MM.1S (cell line): ENCODE measurements around the gene STK32B.

Experiments used
- DNase-seq: peaks from one replicate; pipeline ENCODE4 v3.0.0-alpha.2; 2015
- H2AFZ ChIP-seq: fragments of 300-600 bp; sonication (generic); 2 replicates; pipeline ENCODE4 v1.6.0; 2016; ENCODE audit warnings: antibody characterized with exemption, low read length
- H3F3A ChIP-seq: fragments of 300-600 bp; sonication (generic); 2 replicates; pipeline ENCODE4 v1.6.1; 2016; ENCODE audit warnings: mild to moderate bottlenecking, antibody characterized with exemption, low read length, moderate library complexity, mixed read lengths; ENCODE audit not compliant: insufficient read depth
- H3K27ac ChIP-seq: fragments of 300-600 bp; sonication (generic); 2 replicates; pipeline ENCODE4 v1.5.1; 2016; ENCODE audit warnings: mild to moderate bottlenecking, low read length
- H3K27me3 ChIP-seq: fragments of 300-600 bp; sonication (generic); replicated peaks from 2 replicates; pipeline ENCODE4 v1.6.0; 2016; ENCODE audit warnings: low read length; ENCODE audit not compliant: insufficient read depth
- H3K36me3 ChIP-seq: fragments of 300-600 bp; sonication (generic); replicated peaks from 2 replicates; pipeline ENCODE4 v1.6.1; 2016; ENCODE audit warnings: mild to moderate bottlenecking, low read length, mixed read lengths; ENCODE audit not compliant: insufficient read depth
- H3K4me1 ChIP-seq: fragments of 300-600 bp; sonication (generic); 2 replicates; pipeline ENCODE4 v1.6.1; 2016; ENCODE audit warnings: low read length, mixed read lengths
- H3K4me2 ChIP-seq: fragments of 300-600 bp; sonication (generic); 2 replicates; pipeline ENCODE4 v1.6.0; 2016; ENCODE audit warnings: low read depth, low read length
- H3K4me3 ChIP-seq: fragments of 300-600 bp; sonication (generic); 2 replicates; pipeline ENCODE4 v1.5.1; 2016; ENCODE audit warnings: low read length, mixed read lengths
- H3K79me2 ChIP-seq: fragments of 300-600 bp; sonication (generic); 2 replicates; pipeline ENCODE4 v1.6.1; 2016; ENCODE audit warnings: mixed run types, low read length, mixed read lengths
- H3K9ac ChIP-seq: fragments of 300-600 bp; sonication (generic); 2 replicates; pipeline ENCODE4 v1.6.1; 2016; ENCODE audit warnings: low read length, mixed read lengths
- H3K9me2 ChIP-seq: fragments of 300-600 bp; sonication (generic); replicated peaks from 2 replicates; pipeline ENCODE4 v1.6.1; 2016; ENCODE audit warnings: mild to moderate bottlenecking, low read length, mixed read lengths; ENCODE audit not compliant: insufficient read depth
- H3K9me3 ChIP-seq: fragments of 300-600 bp; sonication (generic); replicated peaks from 2 replicates; pipeline ENCODE4 v1.6.1; 2016; ENCODE audit warnings: mild to moderate bottlenecking, low read length, mixed read lengths; ENCODE audit not compliant: insufficient read depth
- H4K20me1 ChIP-seq: fragments of 300-600 bp; sonication (generic); 2 replicates; pipeline ENCODE4 v1.6.1; 2016; ENCODE audit warnings: mild to moderate bottlenecking, low read length, moderate library complexity, mixed read lengths; ENCODE audit not compliant: insufficient read depth
- CTCF ChIP-seq: fragments of 300-600 bp; sonication (generic); IDR thresholded peaks from 2 replicates; pipeline ENCODE4 v1.5.1; 2016; ENCODE audit warnings: antibody characterized with exemption, low read length, mixed read lengths
- EZH2 ChIP-seq: fragments of 300-600 bp; sonication (generic); optimal IDR thresholded peaks from 2 replicates; pipeline ENCODE3; 2017; ENCODE audit warnings: low read depth, mild to moderate bottlenecking, antibody characterized with exemption, low read length, mixed read lengths
- EZH2phosphoT487 ChIP-seq: fragments of 300-600 bp; sonication (generic); IDR thresholded peaks from 2 replicates; pipeline ENCODE4 v1.6.1; 2018; ENCODE audit warnings: antibody characterized with exemption, low read length

Gene STK32B

DNA sequence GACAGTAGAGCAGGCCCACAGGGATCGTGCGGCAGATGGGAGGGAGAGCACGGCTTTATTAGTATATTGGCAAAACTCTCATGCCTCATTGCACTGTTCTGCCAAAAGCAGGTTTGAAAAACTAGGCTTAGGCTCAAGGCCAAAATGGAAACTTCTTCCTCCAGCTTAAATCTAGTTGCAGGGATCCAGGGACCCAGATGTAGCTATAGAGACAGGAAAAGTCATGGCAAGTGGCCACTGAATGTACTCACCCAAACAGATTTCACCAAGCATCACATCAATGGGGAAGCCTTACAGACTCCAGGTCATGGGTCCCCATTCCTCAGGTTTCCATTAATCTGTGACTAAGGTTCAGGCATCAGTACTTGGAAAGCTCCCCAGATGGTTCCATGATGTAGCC lies 149.2 kb downstream of the STK32B start:
- Histone ChIP-seq H3F3A (no peaks in the 10 kb centered on the region), H3K4me1 (no peaks in the 10 kb centered on the region), H3K79me2 (no peaks in the 10 kb centered on the region), H3K27ac (no peak overlapping the region), H3K27me3 (no peaks in the 10 kb centered on the region), H2AFZ (no peak overlapping the region), H3K9me2 (no peaks in the 10 kb centered on the region), H4K20me1 (no peaks in the 10 kb centered on the region), H3K36me3 (no peaks in the 10 kb centered on the region), H3K4me2 (no peak overlapping the region), H3K9ac (no peak overlapping the region), H3K4me3 (no peak overlapping the region), H3K9me3 (no peaks in the 10 kb centered on the region)
- TF ChIP-seq EZH2phosphoT487 (no peak), EZH2 (no peak), CTCF (no peak)
- no peak for DNase-seq

- no peaks in the 10 kb centered on the region for H3K36me3 ChIP-seq
- H3K4me2 ChIP-seq, result no peak overlapping the region
- no peak overlapping the region for H3K27ac ChIP-seq
- H3K9ac ChIP-seq, result no peak overlapping the region
- DNase-seq, result no peak
- H3F3A ChIP-seq, result no peaks in the 10 kb centered on the region
- no peaks in the 10 kb centered on the region for H3K79me2 ChIP-seq
- TF ChIP-seq EZH2 (no peak), EZH2phosphoT487 (no peak), CTCF (no peak)
- no peak overlapping the region for H2AFZ ChIP-seq
- no peaks in the 10 kb centered on the region for H3K4me1 ChIP-seq
- H3K9me3 ChIP-seq, result no peaks in the 10 kb centered on the region
- no peaks in the 10 kb centered on the region for H3K9me2 ChIP-seq
- no peaks in the 10 kb centered on the region for H3K27me3 ChIP-seq
- H4K20me1 ChIP-seq, result no peaks in the 10 kb centered on the region
- H3K4me3 ChIP-seq, result no peak overlapping the region
Observed at GRCh38 chr4:5203309-5203992, 152.2 kb downstream of the STK32B start.

DNA sequence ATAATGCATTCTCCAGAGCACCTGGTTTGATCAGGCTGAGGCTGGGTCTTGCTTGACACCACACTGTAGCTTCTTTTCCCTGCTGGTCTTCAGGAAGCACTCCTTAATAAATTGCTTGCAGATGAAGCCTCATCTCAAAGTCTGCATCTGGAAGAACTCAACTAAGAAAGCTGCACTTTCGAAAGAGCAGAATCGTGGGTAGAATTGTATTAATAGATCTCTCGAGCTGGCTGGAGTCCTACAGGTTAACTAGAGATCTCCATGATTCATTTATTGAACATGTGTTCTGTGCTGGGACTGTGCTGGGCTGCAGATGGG lies 152.7 kb downstream of the STK32B start:
- Histone ChIP-seq H3K9ac (no peak overlapping the region), H3K9me3 (no peaks in the 10 kb centered on the region), H3K4me1 (no peaks in the 10 kb centered on the region), H3F3A (no peaks in the 10 kb centered on the region), H3K27me3 (no peaks in the 10 kb centered on the region), H3K4me2 (no peak overlapping the region), H4K20me1 (no peaks in the 10 kb centered on the region), H3K36me3 (no peaks in the 10 kb centered on the region), H3K27ac (no peak overlapping the region), H3K4me3 (no peak overlapping the region), H3K9me2 (no peaks in the 10 kb centered on the region), H3K79me2 (no peaks in the 10 kb centered on the region), H2AFZ (no peak overlapping the region)
- DNase-seq, result no peak
- TF ChIP-seq EZH2phosphoT487 (no peak), EZH2 (no peak), CTCF (no peak)
